SK-N-SH treated with all-trans-retinoic acid at 6 μM for 48 hours (cell line): ENCODE results near the gene AGAP1.
A peak's percentile ranks its signal among the peaks of the same experiment; 100 is the strongest.

ENCODE experiments used
- ATAC-seq: fragments of 200-7000 bp; cut with Tn5 transposase; 3 replicates; pipeline ENCODE4 v1.9.1; 2020; ENCODE audit warnings: mild to moderate bottlenecking, moderate library complexity
- ARNTL ChIP-seq: fragments of 450-650 bp; formaldehyde crosslinking; IDR thresholded peaks from 2 replicates; pipeline ENCODE4 v1.5.0; 2020; ENCODE audit warnings: low read depth, mild to moderate bottlenecking, moderate library complexity, borderline replicate concordance
- BACH2 ChIP-seq: fragments of 250-450 bp; sonication (Bioruptor Pico); IDR thresholded peaks from 2 replicates; pipeline ENCODE4 v1.9.0; 2021; ENCODE audit warnings: mild to moderate bottlenecking, borderline replicate concordance
- CSDC2 ChIP-seq: fragments of 250-450 bp; sonication (Bioruptor Pico); IDR thresholded peaks from 2 replicates; pipeline ENCODE4 v1.5.0; 2020; ENCODE audit warnings: mild to moderate bottlenecking, moderate library complexity
- ESRRG ChIP-seq: fragments of 250-450 bp; sonication (Bioruptor Pico); IDR thresholded peaks from 2 replicates; pipeline ENCODE4 v1.6.1; 2021; ENCODE audit warnings: mild to moderate bottlenecking
- GLIS3 ChIP-seq: fragments of 250-450 bp; sonication (Bioruptor Pico); IDR thresholded peaks from 2 replicates; pipeline ENCODE4 v1.5.0; 2020; ENCODE audit warnings: mild to moderate bottlenecking, moderate library complexity
- ISL1 ChIP-seq: fragments of 250-450 bp; sonication (Bioruptor Pico); IDR thresholded peaks from 2 replicates; pipeline ENCODE4 v2.1.2; 2022; ENCODE audit warnings: mild to moderate bottlenecking, moderate library complexity
- OSR1 ChIP-seq: fragments of 250-450 bp; sonication (Bioruptor Pico); IDR thresholded peaks from 2 replicates; pipeline ENCODE4 v1.8.0; 2022; ENCODE audit warnings: moderate library complexity, mild to moderate bottlenecking, inconsistent platforms
- RARB ChIP-seq: fragments of 250-450 bp; sonication (Bioruptor Pico); IDR thresholded peaks from 2 replicates; pipeline ENCODE4 v1.8.0; 2021; ENCODE audit warnings: mild to moderate bottlenecking, moderate library complexity
- SNAI2 ChIP-seq: fragments of 250-450 bp; sonication (Bioruptor Pico); IDR thresholded peaks from 2 replicates; pipeline ENCODE4 v1.5.0; 2020; ENCODE audit warnings: mild to moderate bottlenecking, moderate library complexity
- TCF4 ChIP-seq: fragments of 250-450 bp; sonication (Bioruptor Pico); IDR thresholded peaks from 2 replicates; pipeline ENCODE4 v1.8.0; 2021; ENCODE audit warnings: mild to moderate bottlenecking, moderate library complexity, borderline replicate concordance
- TOX ChIP-seq: fragments of 250-450 bp; sonication (Bioruptor Pico); IDR thresholded peaks from 2 replicates; pipeline ENCODE4 v1.8.0; 2021; ENCODE audit warnings: mild to moderate bottlenecking, moderate library complexity, borderline replicate concordance
- ZC3H10 ChIP-seq: fragments of 250-450 bp; sonication (Bioruptor Pico); IDR thresholded peaks from 2 replicates; pipeline ENCODE4 v1.5.1; 2021; ENCODE audit warnings: mild to moderate bottlenecking, moderate library complexity
- ZFP3 ChIP-seq: fragments of 250-450 bp; sonication (Bioruptor Pico); IDR thresholded peaks from 2 replicates; pipeline ENCODE4 v1.5.0; 2020; ENCODE audit warnings: mild to moderate bottlenecking, moderate library complexity
- ZFP30 ChIP-seq: fragments of 450-650 bp; formaldehyde crosslinking; IDR thresholded peaks from 2 replicates; pipeline ENCODE4 v1.5.0; 2022; ENCODE audit warnings: mild to moderate bottlenecking, moderate library complexity
- ZNF565 ChIP-seq: fragments of 450-650 bp; formaldehyde crosslinking; conservative IDR thresholded peaks from 2 replicates; pipeline ENCODE4 v1.5.0; 2020; ENCODE audit warnings: low read depth, mild to moderate bottlenecking, moderate library complexity
- ZNF70 ChIP-seq: fragments of 450-650 bp; formaldehyde crosslinking; IDR thresholded peaks from 2 replicates; pipeline ENCODE4 v1.5.0; 2020; ENCODE audit warnings: mild to moderate bottlenecking, moderate library complexity
- ZNF8 ChIP-seq: fragments of 450-650 bp; formaldehyde crosslinking; IDR thresholded peaks from 2 replicates; pipeline ENCODE4 v1.5.0; 2020; ENCODE audit warnings: mild to moderate bottlenecking, moderate library complexity
- TF ChIP-seq, protein P1 (sequence below): fragments of 250-450 bp; sonication (Bioruptor Pico); IDR thresholded peaks from 2 replicates; pipeline ENCODE4 v1.5.0; 2020; ENCODE audit warnings: mild to moderate bottlenecking, moderate library complexity
- TF ChIP-seq, protein P2 (sequence below): fragments of 250-450 bp; sonication (Bioruptor Pico); IDR thresholded peaks from 2 replicates; pipeline ENCODE4 v1.8.0; 2021; ENCODE audit warnings: low read depth, mild to moderate bottlenecking, moderate library complexity, borderline replicate concordance
- TF ChIP-seq, protein P3 (sequence below): fragments of 250-450 bp; sonication (Bioruptor Pico); IDR thresholded peaks from 2 replicates; pipeline ENCODE4 v1.5.1; 2020; ENCODE audit warnings: low read depth, mild to moderate bottlenecking, moderate library complexity
- TF ChIP-seq, protein P4 (sequence below): fragments of 250-450 bp; sonication (Bioruptor Pico); IDR thresholded peaks from 2 replicates; pipeline ENCODE4 v1.5.1; 2021; ENCODE audit warnings: mild to moderate bottlenecking, moderate library complexity

The AGAP1 gene

DNA sequence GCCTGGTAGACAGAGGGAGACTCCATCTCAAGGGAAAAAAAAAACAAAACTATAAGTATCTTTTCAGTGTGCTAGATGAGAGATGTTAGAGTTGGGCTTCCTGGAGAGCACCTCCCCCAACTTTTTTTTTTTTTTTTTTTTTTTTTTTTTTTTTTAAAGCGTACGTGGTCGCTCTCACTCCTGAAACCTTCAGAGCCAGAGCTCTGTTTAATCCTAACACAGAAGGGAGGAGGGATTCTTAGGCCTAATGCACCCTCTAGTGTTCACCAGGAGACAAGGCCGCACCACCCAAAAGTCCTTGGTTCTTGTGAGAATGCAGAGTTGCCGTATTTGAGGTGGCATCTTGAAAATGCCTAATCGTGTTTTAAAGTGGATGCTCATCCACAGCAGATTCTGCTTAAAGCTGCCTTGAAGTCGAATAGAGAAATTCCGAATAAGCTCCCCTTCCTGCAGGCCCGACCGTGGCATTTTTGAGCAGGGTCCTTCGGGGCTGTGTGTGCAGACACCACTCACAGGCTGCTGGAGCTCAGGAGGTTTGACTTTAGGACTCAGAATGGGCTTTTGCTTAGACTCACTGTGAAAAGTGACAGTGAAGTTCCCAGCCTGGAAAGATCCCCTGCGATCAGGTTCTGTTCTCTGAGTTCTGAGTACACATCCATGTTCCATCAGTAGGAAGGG, 252.6 kb downstream of the AGAP1 start:
- no peak for TF ChIP-seq TCF4 (CRISPR knock-in tag)
- TF ChIP-seq ZNF70 (CRISPR knock-in tag): no peak
- no peak for TF ChIP-seq ESRRG (CRISPR knock-in tag)
- no peak for TF ChIP-seq SNAI2
- TF ChIP-seq CSDC2 (CRISPR knock-in tag): no peak
- TF ChIP-seq OSR1 (CRISPR knock-in tag): no peak
- TF ChIP-seq, protein P1, sequence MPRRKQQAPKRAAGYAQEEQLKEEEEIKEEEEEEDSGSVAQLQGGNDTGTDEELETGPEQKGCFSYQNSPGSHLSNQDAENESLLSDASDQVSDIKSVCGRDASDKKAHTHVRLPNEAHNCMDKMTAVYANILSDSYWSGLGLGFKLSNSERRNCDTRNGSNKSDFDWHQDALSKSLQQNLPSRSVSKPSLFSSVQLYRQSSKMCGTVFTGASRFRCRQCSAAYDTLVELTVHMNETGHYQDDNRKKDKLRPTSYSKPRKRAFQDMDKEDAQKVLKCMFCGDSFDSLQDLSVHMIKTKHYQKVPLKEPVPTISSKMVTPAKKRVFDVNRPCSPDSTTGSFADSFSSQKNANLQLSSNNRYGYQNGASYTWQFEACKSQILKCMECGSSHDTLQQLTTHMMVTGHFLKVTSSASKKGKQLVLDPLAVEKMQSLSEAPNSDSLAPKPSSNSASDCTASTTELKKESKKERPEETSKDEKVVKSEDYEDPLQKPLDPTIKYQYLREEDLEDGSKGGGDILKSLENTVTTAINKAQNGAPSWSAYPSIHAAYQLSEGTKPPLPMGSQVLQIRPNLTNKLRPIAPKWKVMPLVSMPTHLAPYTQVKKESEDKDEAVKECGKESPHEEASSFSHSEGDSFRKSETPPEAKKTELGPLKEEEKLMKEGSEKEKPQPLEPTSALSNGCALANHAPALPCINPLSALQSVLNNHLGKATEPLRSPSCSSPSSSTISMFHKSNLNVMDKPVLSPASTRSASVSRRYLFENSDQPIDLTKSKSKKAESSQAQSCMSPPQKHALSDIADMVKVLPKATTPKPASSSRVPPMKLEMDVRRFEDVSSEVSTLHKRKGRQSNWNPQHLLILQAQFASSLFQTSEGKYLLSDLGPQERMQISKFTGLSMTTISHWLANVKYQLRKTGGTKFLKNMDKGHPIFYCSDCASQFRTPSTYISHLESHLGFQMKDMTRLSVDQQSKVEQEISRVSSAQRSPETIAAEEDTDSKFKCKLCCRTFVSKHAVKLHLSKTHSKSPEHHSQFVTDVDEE (CRISPR knock-in tag): no peak
- TF ChIP-seq, protein P2, sequence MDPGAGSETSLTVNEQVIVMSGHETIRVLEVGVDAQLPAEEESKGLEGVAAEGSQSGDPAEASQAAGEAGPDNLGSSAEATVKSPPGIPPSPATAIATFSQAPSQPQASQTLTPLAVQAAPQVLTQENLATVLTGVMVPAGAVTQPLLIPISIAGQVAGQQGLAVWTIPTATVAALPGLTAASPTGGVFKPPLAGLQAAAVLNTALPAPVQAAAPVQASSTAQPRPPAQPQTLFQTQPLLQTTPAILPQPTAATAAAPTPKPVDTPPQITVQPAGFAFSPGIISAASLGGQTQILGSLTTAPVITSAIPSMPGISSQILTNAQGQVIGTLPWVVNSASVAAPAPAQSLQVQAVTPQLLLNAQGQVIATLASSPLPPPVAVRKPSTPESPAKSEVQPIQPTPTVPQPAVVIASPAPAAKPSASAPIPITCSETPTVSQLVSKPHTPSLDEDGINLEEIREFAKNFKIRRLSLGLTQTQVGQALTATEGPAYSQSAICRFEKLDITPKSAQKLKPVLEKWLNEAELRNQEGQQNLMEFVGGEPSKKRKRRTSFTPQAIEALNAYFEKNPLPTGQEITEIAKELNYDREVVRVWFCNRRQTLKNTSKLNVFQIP (CRISPR knock-in tag): no peak
- TF ChIP-seq ZNF565 (CRISPR knock-in tag): no peak
- TF ChIP-seq, protein P3, sequence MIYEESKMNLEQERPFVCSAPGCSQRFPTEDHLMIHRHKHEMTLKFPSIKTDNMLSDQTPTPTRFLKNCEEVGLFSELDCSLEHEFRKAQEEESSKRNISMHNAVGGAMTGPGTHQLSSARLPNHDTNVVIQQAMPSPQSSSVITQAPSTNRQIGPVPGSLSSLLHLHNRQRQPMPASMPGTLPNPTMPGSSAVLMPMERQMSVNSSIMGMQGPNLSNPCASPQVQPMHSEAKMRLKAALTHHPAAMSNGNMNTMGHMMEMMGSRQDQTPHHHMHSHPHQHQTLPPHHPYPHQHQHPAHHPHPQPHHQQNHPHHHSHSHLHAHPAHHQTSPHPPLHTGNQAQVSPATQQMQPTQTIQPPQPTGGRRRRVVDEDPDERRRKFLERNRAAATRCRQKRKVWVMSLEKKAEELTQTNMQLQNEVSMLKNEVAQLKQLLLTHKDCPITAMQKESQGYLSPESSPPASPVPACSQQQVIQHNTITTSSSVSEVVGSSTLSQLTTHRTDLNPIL: no peak
- TF ChIP-seq RARB (CRISPR knock-in tag): no peak
- TF ChIP-seq ZC3H10: no peak
- no peak for TF ChIP-seq ISL1
- no peak for TF ChIP-seq GLIS3 (CRISPR knock-in tag)
- TF ChIP-seq BACH2 (CRISPR knock-in tag): no peak
- TF ChIP-seq, protein P4, sequence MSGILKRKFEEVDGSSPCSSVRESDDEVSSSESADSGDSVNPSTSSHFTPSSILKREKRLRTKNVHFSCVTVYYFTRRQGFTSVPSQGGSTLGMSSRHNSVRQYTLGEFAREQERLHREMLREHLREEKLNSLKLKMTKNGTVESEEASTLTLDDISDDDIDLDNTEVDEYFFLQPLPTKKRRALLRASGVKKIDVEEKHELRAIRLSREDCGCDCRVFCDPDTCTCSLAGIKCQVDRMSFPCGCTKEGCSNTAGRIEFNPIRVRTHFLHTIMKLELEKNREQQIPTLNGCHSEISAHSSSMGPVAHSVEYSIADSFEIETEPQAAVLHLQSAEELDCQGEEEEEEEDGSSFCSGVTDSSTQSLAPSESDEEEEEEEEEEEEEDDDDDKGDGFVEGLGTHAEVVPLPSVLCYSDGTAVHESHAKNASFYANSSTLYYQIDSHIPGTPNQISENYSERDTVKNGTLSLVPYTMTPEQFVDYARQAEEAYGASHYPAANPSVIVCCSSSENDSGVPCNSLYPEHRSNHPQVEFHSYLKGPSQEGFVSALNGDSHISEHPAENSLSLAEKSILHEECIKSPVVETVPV (CRISPR knock-in tag): no peak
- no peak for TF ChIP-seq ARNTL (CRISPR knock-in tag)
- TF ChIP-seq, all 23 proteins: peak for 0
- ATAC-seq: peak; percentile 99

DNA sequence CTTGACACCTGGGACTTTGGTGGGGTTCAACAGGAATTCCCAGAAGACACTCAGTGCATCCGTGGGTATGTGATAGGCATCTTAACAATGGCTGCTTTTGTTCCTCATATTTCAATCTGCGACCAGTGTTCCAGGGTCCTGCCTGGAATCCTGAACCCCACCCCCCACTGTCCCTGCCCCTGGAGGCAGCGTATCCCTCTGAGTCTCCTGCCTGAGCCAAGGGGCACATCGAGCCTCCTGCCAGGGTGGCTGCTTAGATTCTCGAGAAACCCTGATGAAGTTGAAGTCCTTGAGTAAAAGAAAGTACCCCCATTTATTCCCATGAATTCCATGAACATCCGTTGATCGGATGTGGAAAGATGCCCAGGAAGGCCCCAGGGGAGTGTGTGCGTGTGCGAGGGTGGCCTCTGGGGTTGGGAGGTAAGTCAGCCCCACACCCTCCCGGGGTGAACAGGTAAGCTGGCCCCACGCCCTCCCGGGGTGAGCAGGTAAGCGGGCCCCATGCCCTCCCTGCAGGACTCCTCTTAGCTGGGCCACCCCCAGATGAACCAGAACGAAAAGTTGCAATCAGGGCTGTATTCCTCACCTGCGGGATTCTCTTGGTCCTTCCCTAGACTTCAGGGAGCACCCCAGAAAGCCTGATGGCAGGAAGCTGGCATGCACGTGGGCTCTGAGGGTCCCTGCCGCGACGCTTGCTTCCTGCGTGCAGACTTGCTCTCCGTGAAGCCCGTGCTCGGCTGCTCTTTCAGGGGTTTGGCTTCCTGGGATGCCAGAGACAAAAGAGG, 253.3 kb downstream of the AGAP1 start:
- no peak for ATAC-seq
- TF ChIP-seq ZFP3 (CRISPR knock-in tag): no peak
- TF ChIP-seq, protein P1 (CRISPR knock-in tag): no peak
- TF ChIP-seq GLIS3 (CRISPR knock-in tag): no peak
- no peak for TF ChIP-seq ZC3H10
- TF ChIP-seq ZNF8 (CRISPR knock-in tag): no peak
- no peak for TF ChIP-seq ZFP30 (CRISPR knock-in tag)
- no peak for TF ChIP-seq ARNTL (CRISPR knock-in tag)
- no peak for TF ChIP-seq TOX
- no peak for TF ChIP-seq ISL1
